NCI-H526 (cell line): Measurements from ENCODE around the gene THSD7B.

ENCODE experiments used
- DNase-seq, 2 experiments: peaks; one replicate each; lab custom pipeline; 2025; lab: John Stamatoyannopoulos, UW

THSD7B gene

GRCh38 chr2:137193401-137193800 is 428.1 kb downstream of the THSD7B start:
- no peak for DNase-seq

DNA sequence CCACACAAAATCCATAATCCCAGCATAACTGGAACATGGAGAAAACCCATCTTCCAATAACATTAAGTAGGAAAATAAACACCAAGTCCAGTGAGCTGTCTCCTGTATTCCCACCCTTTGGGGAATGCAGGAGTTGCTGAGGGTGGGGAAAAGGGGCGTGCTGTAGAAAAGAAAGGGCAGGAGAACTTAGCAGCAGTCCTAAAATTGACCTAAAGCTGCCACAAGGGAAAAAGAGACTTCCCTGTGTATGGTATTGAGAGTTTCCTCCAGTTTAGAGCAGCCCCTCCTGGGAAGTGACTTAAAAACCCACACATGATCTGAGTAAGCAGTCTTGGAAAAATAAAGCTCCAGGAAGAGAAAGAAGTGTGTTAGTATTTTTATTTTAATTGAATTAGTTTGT is 428.8 kb downstream of the THSD7B start:
- DNase-seq: no peak

DNA sequence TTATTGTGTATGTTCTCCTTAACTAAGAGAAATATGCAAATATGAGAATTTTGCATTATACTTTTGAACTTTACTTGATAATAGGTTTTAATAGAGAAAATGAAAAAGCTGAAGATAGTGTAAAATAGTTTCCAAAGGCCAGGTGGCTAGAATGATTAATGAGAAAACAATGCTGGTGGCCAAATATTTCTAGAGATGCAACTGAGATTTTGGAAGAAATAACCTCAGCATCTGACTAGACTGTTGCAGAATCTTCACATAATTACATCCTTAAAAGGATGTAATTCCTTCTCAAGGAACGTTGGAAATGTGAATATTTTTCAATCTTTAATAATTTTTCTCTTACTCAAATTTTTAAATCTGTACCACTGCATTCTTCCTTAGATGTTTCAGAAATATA is 434.4 kb downstream of the THSD7B start:
- DNase-seq: no peak

- peak in 1 of 2 experiments; percentile 41 for DNase-seq
Observed at GRCh38 chr2:137202318-137202717, 437.0 kb downstream of the THSD7B start.

- no peak for DNase-seq
Observed at GRCh38 chr2:137205324-137205723, 440.0 kb downstream of the THSD7B start.

GRCh38 chr2:137206069-137206468 is 440.7 kb downstream of the THSD7B start:
- DNase-seq: peak in 1 of 2 experiments; percentile 11

- no peak for DNase-seq
Observed at GRCh38 chr2:137207030-137207429, 441.7 kb downstream of the THSD7B start.

DNA sequence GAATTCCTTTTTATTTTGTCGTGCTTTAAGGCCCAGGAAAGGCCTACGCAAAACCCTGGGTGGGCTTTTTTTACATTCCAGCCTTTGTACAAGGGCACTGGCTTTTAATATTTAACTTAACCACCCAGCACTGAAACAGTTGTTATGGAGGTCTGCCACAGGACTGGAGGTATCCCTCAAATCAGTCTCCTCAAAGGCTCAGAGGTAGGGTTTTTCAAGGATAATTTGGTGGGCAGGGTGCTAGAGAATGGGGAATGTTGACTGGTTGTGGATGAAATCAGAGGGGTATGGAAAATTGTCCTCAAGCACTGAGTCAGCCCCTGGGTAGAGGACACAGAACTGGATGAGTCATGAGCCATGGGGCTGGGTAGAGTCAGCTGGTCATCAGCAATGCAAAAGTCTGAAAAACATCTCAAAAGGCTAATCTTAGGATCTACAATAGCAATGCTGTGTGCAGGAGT is 443.1 kb downstream of the THSD7B start:
- DNase-seq: no peak

DNA sequence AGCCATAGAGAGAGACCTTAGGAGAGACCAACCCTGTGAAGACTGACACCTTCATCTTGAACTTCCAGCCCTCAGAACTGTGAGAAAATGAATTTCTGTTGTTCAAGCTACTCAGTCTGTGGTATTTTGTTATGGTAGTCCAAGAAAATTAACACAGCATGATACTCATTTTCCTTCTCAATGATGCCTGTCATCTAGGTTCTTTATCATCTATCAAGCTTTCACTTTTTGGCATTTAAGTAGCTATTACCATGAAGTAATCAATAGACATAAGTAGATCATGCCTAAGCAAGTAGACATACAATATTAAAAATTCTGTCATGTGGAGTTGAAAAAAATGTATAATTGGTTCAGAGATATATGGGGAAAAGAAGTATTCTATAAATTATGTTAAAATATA is 444.7 kb downstream of the THSD7B start:
- DNase-seq: no peak

DNA sequence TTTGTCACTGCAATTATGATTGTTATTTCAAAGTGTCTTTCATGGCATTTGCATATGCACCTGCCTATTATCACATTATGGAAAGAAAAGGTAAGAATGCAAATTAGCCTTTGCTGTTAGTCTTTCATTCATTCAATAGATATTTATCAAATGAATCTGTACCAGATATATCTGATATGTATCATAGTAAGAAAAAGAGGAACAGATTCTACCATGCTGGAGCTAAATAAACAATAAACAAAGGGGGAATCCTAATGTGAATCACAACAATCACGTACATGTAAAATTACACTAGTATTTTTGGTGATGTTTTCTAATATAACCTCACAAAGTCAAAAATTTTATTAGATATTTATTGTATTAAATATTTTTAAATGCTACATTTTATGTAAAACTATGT is 446.4 kb downstream of the THSD7B start:
- DNase-seq: no peak

GRCh38 chr2:137220438-137220993 is 455.2 kb downstream of the THSD7B start:
- DNase-seq: no peak

DNA sequence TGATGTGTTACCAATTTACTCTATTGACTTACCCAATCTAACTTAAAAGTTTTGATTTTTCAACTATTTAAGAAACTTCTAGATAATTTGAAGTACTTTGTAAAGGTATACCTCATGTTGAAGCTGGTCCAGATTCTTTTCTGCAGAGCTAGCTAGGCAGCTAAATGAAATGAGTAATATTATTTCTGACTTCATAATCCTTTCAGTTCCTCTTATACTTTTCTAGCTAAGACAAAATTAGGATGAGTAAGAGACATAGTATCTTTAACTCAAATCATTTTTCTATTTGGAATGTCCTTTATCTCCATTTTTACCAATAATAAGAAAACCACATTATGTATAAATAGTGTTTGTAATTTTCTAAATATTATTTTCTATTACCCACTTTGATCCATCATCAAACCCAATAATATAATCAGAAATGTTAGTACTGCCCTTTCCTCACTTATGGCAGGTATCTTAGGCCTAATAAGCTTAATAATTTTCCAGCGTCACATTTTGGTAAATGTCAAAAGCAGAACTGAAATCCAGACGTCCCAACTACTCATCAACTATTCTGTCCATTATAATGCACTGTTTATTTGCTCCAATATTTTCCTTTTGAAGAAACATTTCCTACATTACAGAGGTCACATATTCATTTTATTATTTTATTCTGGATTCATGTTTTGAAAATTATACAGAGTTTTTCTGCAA is 456.6 kb downstream of the THSD7B start:
- DNase-seq: no peak

GRCh38 chr2:137223722-137224121 is 458.4 kb downstream of the THSD7B start:
- no peak for DNase-seq

DNA sequence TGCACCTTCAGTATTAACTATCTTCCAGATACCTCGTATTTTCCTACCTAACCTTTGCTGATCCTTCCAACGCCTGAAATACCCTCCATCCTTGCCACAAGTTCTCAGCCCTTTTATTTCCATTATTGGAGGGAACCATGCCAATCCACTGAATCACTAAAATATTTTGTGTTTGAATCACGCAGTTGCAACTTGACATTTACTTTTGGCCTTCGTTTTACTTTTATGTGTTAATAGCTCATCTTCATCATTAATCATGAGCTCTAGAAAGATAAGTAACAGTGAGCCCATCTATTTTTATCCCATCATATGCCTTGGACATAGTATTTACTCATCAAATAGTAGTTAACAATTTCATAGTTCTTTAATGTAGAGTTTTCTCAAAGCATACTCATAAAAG is 463.2 kb downstream of the THSD7B start:
- no peak for DNase-seq

- no peak for DNase-seq
Observed at GRCh38 chr2:137229834-137230233, 464.5 kb downstream of the THSD7B start.

- no peak for DNase-seq
Observed at GRCh38 chr2:137231628-137232027, 466.3 kb downstream of the THSD7B start.

DNA sequence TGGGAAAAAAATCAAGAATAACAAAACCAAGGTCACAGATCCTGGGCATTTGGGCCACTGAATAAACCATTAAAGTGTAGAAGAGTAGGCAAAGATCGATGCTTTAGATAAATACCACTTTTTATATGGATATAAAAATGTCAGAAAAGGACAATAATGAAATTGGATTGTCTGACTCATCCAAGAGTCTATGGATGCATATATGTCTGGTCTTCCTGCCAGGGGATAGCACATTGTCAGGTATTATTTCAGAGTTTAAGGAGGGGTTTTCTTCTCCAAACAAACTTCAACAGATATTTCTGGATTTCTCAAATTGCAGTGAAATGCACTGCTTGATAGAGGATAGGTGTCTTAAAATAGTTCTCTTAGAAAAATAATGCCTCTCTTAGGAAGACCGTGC is 466.7 kb downstream of the THSD7B start:
- DNase-seq: no peak

DNA sequence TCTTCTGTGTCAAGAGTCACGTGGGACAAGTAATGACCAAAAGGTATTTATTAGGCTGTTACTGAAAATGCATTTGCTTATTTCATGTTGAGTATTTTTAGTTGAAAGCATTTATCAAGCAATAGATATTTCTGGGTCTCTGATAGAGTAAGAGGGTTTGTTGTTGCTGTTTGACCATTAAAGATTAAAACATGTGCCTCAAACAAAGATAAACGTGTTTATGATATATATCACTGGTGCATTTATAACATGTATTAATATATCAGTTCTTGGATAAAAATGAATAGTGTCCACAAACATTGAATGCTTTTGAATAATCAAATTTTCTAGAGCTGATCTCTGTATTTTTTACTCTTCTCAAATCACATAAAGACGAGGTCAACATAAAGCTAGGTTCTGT is 467.7 kb downstream of the THSD7B start:
- no peak for DNase-seq

- DNase-seq: no peak
Observed at GRCh38 chr2:137237055-137237454, 471.7 kb downstream of the THSD7B start.

DNA sequence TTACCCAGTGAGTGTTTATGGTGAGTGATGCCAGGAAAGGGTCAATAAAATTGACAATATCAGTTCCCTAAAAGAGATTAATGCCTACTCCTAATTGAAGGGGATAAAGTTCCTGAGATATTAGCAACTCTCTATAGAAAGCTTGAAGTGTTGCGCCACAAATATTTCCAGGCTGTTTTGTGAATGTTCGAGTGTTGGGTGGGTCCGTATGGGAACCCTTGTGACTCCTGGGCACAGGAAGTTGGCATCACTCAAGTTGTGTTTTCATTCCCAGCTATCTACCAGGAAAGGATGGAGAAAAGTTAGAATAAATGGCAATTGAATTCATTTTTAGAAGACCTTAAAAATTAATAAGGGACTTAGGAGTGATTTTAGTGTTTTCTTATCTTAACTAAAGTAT is 472.7 kb downstream of the THSD7B start:
- no peak for DNase-seq

GRCh38 chr2:137249463-137250130 is 484.3 kb downstream of the THSD7B start:
- DNase-seq: no peak

- DNase-seq: no peak
Observed at GRCh38 chr2:137250401-137250800, 485.1 kb downstream of the THSD7B start.

GRCh38 chr2:137251045-137251444 is 485.7 kb downstream of the THSD7B start:
- DNase-seq: peak; percentile 66 to 75
